ENCODE measurements around the gene IPPK.
"Not testable (repeated sequence)": the region's sequence is repeated elsewhere in the genome, so short reads cannot be mapped to it uniquely, and the experiment has no call there.

IPPK gene

GRCh38 chr9:92589923-92590322 is 80.0 kb downstream of the IPPK start:
- no peak for DNase-seq

- DNase-seq = no peak
Measured at GRCh38 chr9:92576175-92576574, 93.8 kb downstream of the IPPK start.

GRCh38 chr9:92573612-92574011 is 96.3 kb downstream of the IPPK start:
- not testable (repeated sequence) for DNase-seq

- DNase-seq = not testable (repeated sequence)
Measured at GRCh38 chr9:92571871-92572270, 98.1 kb downstream of the IPPK start.

GRCh38 chr9:92564982-92565381 is 104.9 kb downstream of the IPPK start:
- DNase-seq = no peak

- no peak for DNase-seq
Measured at GRCh38 chr9:92564504-92564903, 105.4 kb downstream of the IPPK start.
